Epithelial cell of proximal tubule (primary cell): ENCODE results near the gene TSPAN15. TPM values are rescaled to one million over a fixed set of nuclear protein-coding genes. Genes with fewer than 3 reads are reported as not detected.

Source experiments
- DNase-seq: peaks from one replicate; pipeline ENCODE4 v3.0.0-alpha.2; 2011; ENCODE audit warnings: low read depth
- H3K4me3 ChIP-seq: 2 replicates; pipeline ENCODE4 v1.5.1; 2011; ENCODE audit warnings: low read depth, mild to moderate bottlenecking, low read length
- CTCF ChIP-seq: conservative IDR thresholded peaks from 2 replicates; pipeline ENCODE4 v1.5.1; 2012; ENCODE audit warnings: low read depth, mild to moderate bottlenecking, low read length
- total RNA-seq: library from RNA; depleted of rRNA; stranded (reverse); fragments of >200 nt; gene quantifications from 2 replicates; pipeline ENCODE4 v1.2.3, GENCODE V29; 2015

Gene TSPAN15
- total RNA-seq, 1 donor from 2014 or later, result 28.6 TPM

GRCh38 chr10:69553328-69553727, 102.1 kb downstream of the TSPAN15 start:
- H3K4me3 ChIP-seq, result no peak overlapping the region
- no peak for TF ChIP-seq CTCF
- no peak for DNase-seq

DNA sequence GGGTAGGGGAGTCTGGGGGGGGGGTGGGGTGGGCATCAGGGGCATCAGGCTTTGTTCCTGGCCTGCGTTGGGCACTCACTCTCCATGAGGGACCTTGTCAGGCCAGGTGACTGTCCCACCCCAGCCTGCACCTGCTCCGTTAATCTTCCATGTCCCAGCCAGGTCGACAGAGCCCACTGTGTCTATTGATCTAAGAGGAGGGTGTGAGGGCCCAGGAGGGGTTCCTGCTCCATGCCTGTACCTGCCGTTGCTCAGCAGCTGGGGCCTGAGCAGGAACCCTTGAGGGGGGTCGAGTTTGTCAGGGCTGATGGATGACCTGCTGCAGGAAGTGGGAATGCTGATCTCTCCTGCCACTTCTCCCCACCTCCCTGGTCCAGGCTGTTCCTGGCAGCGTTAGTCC, 103.3 kb downstream of the TSPAN15 start:
- DNase-seq, result no peak
- no peak for TF ChIP-seq CTCF
- no peak overlapping the region for H3K4me3 ChIP-seq

Other genes starting within 250 kb of the TSPAN15 start
- gene HKDC1, start 231.1 kb upstream of the TSPAN15 start, total RNA-seq, result 42.0 and 75.2 TPM in 2 replicates
- 84.4 and 99.7 TPM in 2 replicates for gene HK1, start 173.0 kb upstream of the TSPAN15 start, total RNA-seq
- 0.23 TPM in 1 of 2 replicates, not detected in the other for gene TACR2, start 34.5 kb upstream of the TSPAN15 start, total RNA-seq
- gene NEUROG3, start 122.0 kb downstream of the TSPAN15 start, total RNA-seq, result not detected in 2 replicates
- 4.2 and 6.7 TPM in 2 replicates for gene FAM241B, start 178.8 kb downstream of the TSPAN15 start, total RNA-seq